Mucosa of stomach (tissue), 1 donor: ENCODE data around the gene SLC51A.
"Not testable (repeated sequence)": the region's sequence is repeated elsewhere in the genome, so short reads cannot be mapped to it uniquely, and the experiment has no call there.

Experiments
- H3K27me3 ChIP-seq: one replicate; pipeline ENCODE4 v1.7.0; 2013; ENCODE audit warnings: mild to moderate bottlenecking, low read length; ENCODE audit not compliant: control insufficient read depth, insufficient read depth
- H3K36me3 ChIP-seq: one replicate; pipeline ENCODE4 v1.7.0; 2013; ENCODE audit warnings: low read length; ENCODE audit not compliant: control insufficient read depth, insufficient read depth
- H3K4me1 ChIP-seq: one replicate; pipeline ENCODE4 v1.7.0; 2013; ENCODE audit warnings: mild to moderate bottlenecking, low read length; ENCODE audit not compliant: control insufficient read depth, insufficient read depth
- H3K4me3 ChIP-seq: one replicate; pipeline ENCODE4 v1.7.0; 2013; ENCODE audit warnings: low read length
- H3K9ac ChIP-seq: one replicate; pipeline ENCODE4 v1.7.0; 2013; ENCODE audit warnings: mild to moderate bottlenecking, low read length, moderate library complexity
- H3K9me3 ChIP-seq: one replicate; pipeline ENCODE4 v1.7.0; 2013; ENCODE audit warnings: mild to moderate bottlenecking, low read length, moderate library complexity; ENCODE audit not compliant: control insufficient read depth
- donor health status: Pancreatic carcinoma.

Gene SLC51A

DNA sequence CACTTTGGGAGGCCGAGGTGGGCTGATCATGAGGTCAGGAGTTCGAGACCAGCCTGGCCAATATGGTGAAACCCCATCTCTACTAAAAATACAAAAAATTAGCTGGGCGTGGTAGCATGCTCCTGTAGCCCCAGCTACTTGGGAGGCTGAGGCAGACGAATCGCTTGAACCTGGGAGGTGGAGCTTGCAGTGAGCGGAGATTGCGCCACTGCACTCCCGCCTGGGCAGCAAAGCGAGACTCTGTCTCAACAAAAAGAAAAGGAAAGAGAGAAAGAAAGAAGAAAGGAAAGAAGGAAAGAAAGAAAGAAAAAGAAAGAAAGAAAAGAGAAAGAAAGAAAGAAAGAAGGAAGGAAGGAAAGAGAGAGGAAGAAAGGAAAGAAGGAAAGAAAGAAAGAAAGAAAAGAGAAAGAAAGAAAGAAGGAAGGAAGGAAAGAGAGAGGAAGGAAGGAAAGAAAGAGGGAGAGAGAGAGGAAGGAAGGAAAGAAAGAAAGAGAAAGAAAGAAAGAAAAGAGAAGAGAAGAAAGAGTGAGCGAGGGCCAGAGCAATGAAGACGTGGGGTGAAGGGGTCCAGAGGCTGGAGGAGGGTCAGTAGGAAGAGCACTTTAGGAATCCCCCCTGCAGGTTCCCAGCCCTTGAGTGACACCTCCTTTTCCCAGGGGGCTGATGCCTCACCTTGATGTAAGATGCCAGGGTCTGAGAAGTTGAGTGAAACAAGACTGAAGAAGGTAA lies 6.2 kb upstream of the SLC51A start:
- H3K4me3 ChIP-seq, H3K27me3 ChIP-seq, H3K9ac ChIP-seq, H3K4me1 ChIP-seq, H3K36me3 ChIP-seq, H3K9me3 ChIP-seq: not testable (repeated sequence)

DNA sequence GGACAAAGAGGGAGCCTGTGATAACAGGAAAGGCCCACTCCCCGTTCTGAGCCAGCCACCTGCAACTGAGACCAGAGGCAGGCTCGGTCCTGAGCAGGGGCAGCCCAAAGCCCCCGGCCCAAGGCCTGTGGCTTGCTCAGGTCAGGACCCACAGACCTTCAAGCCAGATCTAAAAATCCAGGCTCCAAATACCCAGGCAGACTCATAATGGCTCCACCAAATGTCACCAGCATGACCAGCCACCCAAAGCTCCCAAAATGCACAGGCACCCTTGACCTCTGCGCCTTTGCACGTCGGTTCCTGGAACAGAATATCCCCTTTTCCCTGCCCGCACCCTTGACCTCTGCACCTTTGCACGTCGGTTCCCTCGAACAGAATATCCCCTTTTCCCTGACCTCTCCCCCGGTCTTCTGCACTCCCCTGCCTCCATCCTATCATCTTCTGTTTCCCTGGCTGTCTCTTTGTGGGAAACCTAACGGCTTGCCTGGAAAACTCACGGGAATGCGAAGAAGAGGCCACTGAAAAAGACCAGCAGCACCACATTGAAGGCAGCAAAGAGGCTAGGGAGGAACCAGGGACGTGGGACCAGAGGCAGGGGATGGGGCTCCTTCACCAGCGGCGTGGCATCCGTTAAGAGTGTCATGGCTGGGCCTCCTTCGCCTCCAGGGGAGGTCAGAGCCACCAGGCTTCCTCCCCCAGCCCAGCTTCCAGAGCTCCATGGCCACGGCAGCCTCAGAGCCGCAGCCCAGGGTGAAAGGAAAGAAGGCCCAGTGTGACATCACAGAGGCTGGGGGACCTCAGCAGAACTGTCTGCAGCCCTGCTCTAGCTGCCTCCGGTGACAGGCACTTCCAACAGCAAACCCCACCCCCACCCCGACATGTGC lies 5.4 kb upstream of the SLC51A start, which contains the start of gene ZDHHC19:
ZDHHC19 (minus strand) TSS at position 728 of the 884 bp plus-strand sequence; CDS start at position 643, 85 bp downstream.
- Histone ChIP-seq H3K27me3 (peaks cover 12% of the 10 kb centered on the region), H3K4me1 (peaks cover 4% of the 10 kb centered on the region), H3K9me3 (no peaks in the 10 kb centered on the region), H3K36me3 (no peaks in the 10 kb centered on the region), H3K9ac (no peak within 1 kb of the TSS), H3K4me3 (no peak within 1 kb of the TSS)

DNA sequence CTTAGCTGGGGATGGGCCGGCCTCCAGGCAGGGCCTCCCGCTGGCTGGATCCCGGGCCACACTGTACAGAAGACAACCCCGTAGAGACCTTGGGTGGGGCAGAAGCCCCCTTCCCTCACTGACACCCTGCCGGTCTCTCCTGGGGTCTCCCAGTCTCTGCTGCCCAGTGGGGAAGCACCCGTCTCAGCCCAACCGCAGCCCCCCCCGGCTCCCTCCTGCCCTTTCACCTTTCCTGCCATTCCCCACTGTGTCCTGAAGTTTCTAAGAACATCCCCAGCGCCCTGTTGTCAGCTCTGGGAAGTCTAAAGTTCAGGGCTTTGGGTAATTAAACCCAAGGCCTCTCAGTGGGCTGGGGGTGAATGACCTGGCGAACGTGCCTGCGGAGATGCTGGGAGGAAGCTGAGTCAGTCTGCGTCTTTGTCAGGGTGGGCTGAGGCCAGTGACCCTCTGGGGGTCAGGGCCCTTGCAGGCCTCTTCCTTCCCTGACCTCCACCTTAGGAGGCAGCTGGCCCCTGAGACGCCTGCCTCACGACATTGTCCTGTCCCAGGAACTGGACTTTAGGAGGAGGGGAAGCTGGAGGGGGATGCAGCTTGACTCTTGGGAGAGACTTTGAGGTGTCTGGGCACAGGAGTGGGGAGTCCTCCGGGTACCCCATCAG lies 1.4 kb upstream of the SLC51A start:
- peaks cover 4% of the 10 kb centered on the region for H3K4me1 ChIP-seq
- no peak overlapping the region for H3K9ac ChIP-seq
- H3K36me3 ChIP-seq: no peaks in the 10 kb centered on the region
- no peaks in the 10 kb centered on the region for H3K9me3 ChIP-seq
- H3K4me3 ChIP-seq: no peak overlapping the region
- H3K27me3 ChIP-seq: peaks cover 26% of the 10 kb centered on the region

DNA sequence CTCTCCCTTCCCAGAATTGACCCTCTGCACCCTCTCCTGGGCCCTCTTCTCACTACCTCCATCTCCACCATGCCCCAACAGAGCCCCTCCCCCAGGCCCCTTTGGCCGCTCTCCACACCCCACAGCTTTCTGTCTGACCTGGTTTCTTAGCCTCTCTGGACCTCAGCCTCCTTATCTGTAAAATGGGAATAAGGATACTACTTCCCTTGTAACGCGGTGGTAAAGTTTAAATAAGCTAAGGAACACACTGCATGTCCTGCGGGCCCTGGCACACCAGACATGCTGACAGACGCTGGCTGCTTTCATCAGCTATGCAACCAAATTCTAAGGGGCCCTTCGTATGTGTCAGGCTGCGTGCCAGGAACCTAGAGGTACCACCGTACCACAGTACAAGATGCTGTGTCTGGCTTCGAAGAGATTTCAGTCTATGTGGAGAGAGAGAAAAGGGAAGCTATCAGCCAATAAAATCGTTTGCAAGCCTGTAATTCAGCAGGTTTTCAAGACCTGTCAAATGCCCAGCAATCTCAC lies 777 bp upstream of the SLC51A start:
- no peak overlapping the region for H3K4me3 ChIP-seq
- H3K36me3 ChIP-seq: no peaks in the 10 kb centered on the region
- H3K4me1 ChIP-seq: peaks cover 4% of the 10 kb centered on the region
- H3K27me3 ChIP-seq: peaks cover 26% of the 10 kb centered on the region
- H3K9ac ChIP-seq: no peak overlapping the region
- H3K9me3 ChIP-seq: no peaks in the 10 kb centered on the region

DNA sequence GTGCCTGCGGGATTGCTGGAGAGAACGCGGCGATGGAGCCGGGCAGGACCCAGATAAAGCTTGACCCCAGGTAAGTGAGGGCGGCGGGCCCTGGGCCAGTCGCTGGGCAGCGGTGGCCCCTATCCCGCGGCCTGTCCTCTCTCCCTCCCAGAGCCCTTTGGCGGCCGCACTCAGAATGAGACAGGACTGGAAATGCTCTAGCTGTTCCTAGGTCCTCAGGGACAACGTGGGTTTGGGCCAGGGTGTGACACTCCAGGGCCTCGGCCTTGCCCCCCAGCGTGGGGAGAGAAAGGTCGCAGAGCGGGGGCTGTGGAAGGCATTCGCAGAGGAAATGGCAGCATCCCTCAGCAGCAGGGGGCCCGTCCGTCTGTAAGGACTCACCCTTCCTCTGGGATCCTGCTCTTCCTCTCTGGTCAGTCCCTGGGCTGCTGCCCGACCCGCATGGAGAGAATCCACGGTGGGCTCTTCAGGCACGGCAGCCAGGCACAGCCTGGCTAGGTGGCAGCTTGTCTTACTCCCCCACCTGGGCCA lies 412 bp downstream of the SLC51A start:
- Histone ChIP-seq H3K36me3 (no peaks in the 10 kb centered on the region), H3K9me3 (no peaks in the 10 kb centered on the region), H3K4me1 (peaks cover 4% of the 10 kb centered on the region), H3K4me3 (no peak overlapping the region), H3K9ac (no peak overlapping the region), H3K27me3 (peaks cover 26% of the 10 kb centered on the region)

DNA sequence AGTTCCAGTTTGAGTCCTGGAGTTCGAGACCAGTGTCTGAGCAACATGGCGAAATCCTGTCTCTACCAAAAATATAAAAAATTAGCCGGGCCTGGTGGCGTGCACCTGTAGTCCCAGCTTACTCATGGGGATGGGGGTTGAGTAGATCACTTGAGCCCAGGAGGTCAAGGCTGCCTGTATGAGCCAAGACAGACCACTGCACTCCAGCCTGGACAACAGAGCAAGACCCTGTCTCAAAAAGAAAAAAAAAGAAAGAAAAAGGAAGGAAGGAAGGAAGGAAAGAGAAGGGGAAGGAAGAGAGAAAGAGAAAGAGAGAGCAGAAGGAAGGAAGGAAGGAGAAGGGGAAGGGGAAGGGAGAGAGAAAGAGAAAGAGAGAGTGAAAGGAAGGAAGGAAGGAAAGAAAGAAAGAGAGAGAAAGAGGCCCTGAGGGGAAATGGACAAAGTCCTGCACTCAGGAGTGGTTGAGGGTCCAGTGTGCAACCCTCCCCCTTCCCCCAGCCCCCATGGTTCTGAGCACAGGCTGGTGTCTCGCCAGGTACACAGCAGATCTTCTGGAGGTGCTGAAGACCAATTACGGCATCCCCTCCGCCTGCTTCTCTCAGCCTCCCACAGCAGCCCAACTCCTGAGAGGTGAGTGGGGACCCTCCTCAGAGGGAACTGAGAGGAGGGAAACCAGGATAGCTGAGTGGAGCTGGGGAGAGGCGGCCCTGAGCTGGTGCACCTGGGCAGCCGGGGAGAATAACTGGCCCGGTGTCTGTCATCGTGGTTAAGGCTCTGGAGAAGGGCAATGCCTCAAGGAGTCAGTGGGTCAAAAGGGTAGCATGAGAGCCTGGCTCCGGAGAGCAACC lies 1.2 kb downstream of the SLC51A start:
- H3K9ac ChIP-seq: no peak overlapping the region
- H3K4me3 ChIP-seq: no peak overlapping the region

DNA sequence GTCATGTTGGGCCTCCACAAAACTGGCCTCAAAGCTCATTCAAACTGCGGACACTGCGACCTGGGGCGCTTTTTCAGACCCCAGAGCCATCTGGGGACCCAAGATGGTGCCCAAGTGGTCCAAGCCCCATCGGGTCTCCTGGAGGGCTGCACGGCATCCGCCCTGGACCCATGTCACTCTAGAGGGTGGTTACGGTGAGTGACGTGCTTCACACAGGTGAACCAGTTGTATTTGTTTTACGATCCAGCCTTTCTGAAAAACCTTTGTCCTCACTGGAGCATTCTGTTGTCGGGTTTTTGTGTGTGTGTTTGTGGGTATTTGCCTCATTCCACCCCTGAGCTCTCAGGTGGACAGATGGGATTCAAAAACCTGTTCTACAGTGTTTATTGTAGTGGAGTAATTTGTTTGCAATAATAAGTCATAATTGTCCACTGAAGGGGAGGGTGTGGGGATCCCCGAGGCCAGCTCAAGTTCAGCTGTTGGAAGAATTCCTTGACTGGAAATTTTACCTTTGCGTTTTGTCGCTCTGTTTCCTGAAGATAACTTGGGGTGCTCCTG lies 1.9 kb downstream of the SLC51A start:
- H3K4me1 ChIP-seq: peaks cover 4% of the 10 kb centered on the region
- no peak overlapping the region for H3K9ac ChIP-seq

More for the DNA sequence above, 1.2 kb downstream of the SLC51A start:
- Histone ChIP-seq H3K36me3 (no peaks in the 10 kb centered on the region), H3K4me1 (peaks cover 4% of the 10 kb centered on the region), H3K9me3 (no peaks in the 10 kb centered on the region), H3K27me3 (peaks cover 26% of the 10 kb centered on the region)

DNA sequence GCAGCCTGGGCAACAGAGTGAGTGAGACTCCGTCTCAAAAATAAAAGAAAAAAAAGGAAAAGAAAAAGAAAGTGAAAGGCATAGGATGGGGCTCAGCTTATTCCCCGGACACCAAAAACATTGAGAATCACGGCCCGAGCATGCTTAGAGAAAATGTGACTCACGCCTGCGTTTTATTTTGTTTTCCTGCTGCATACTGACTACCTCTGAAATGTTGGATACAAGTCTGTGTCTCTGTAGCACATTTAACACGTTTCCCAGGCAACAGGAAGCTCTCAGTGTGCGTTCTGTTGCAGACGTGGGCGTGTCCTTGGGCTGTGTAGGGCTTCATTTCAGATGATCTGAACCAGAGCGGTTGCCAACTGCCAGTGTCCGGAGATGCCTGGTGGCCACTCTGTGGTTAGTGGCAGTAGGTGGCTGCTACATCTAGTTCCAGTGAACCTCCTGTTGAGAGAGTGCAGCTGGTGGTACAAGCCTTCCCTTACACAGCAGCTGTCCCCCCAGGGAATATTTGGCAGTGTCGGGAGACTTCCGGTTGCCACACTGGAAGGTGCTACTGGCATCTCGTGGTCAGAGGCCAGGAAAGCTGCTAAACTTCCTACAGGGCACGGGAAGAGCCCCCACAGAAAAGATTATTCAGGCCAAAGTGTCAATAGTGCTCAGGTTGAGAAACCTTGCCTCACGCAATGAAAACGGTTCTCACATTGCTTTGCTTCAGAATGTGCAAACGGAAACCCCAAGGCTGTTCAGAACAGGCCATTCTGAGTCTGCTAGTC lies 3.0 kb downstream of the SLC51A start:
- peaks cover 26% of the 10 kb centered on the region for H3K27me3 ChIP-seq
- no peak overlapping the region for H3K9ac ChIP-seq
- no peaks in the 10 kb centered on the region for H3K36me3 ChIP-seq
- peaks cover 4% of the 10 kb centered on the region for H3K4me1 ChIP-seq
- H3K4me3 ChIP-seq: no peak overlapping the region
- no peaks in the 10 kb centered on the region for H3K9me3 ChIP-seq

More for the DNA sequence above, 1.9 kb downstream of the SLC51A start:
- Histone ChIP-seq H3K4me3 (no peak overlapping the region), H3K36me3 (no peaks in the 10 kb centered on the region), H3K27me3 (peaks cover 26% of the 10 kb centered on the region), H3K9me3 (no peaks in the 10 kb centered on the region)

DNA sequence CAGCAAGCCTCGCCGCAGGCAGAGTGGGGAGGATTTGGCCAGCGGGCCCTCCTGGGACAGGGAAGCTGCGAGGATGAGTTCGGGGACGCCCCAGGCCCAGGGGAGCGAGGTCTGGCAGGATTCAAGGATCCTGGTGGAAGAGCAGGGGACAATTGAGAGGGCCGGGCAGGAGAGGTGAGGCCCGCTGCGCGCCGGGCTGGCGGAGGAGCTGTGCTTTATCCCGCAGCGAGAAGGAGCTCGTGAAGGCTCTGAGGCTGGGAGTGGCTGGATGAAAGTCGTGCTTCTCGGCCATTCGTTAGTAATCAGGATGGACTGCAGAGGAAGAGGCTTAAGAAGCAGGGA lies 3.6 kb downstream of the SLC51A start:
- H3K9ac ChIP-seq: no peak overlapping the region
- no peaks in the 10 kb centered on the region for H3K36me3 ChIP-seq
- H3K27me3 ChIP-seq: peaks cover 26% of the 10 kb centered on the region
- H3K9me3 ChIP-seq: no peaks in the 10 kb centered on the region
- H3K4me3 ChIP-seq: no peak overlapping the region
- peaks cover 4% of the 10 kb centered on the region for H3K4me1 ChIP-seq

DNA sequence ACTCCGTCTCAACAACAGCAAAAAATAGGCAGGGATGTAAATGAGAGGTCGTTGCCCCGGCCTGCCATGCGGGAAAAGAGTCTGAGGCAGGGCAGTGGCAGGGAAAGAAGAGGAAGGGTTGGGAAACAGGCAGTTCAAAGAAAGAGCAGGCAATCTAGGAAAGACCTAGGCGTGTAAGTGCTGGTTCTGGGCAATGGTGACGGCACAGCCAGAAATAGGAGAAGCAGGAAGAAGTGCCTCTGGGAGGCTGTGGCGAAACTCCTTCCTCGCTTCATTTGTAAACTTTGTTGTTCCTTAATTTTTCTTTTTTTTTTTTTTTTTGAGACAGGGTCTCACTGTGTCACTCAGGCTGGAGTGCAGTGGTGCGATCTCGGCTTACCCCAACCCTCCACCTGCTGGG lies 4.3 kb downstream of the SLC51A start:
- Histone ChIP-seq H3K27me3 (peaks cover 20% of the 10 kb centered on the region), H3K9me3 (no peaks in the 10 kb centered on the region), H3K9ac (no peak overlapping the region), H3K36me3 (no peaks in the 10 kb centered on the region), H3K4me3 (no peak overlapping the region), H3K4me1 (peaks cover 4% of the 10 kb centered on the region)
